ENCODE results near the gene C1QA.

- TF ChIP-seq CTCF (IDR thresholded peaks at IDR 0.05) = no peak
- TF ChIP-seq POLR2A (IDR thresholded peaks at IDR 0.05) = no peak
Measured at GRCh38 chr1:22662318-22662717, 25.9 kb downstream of the C1QA start.
